HL-60/S4 treated with retinoic acid at 250 ng/mL for 4 days and 3 days (cell line): ENCODE measurements around the gene PLA2G5.

ENCODE experiments used
- in situ Hi-C: fragments of 300-500 bp; cut with MboI; formaldehyde crosslinking; loops from 2 replicates; pipeline ENCODE4 v1.7.0; 2022; ENCODE audit warnings: low sequenced_read_pairs

The PLA2G5 gene

DNA sequence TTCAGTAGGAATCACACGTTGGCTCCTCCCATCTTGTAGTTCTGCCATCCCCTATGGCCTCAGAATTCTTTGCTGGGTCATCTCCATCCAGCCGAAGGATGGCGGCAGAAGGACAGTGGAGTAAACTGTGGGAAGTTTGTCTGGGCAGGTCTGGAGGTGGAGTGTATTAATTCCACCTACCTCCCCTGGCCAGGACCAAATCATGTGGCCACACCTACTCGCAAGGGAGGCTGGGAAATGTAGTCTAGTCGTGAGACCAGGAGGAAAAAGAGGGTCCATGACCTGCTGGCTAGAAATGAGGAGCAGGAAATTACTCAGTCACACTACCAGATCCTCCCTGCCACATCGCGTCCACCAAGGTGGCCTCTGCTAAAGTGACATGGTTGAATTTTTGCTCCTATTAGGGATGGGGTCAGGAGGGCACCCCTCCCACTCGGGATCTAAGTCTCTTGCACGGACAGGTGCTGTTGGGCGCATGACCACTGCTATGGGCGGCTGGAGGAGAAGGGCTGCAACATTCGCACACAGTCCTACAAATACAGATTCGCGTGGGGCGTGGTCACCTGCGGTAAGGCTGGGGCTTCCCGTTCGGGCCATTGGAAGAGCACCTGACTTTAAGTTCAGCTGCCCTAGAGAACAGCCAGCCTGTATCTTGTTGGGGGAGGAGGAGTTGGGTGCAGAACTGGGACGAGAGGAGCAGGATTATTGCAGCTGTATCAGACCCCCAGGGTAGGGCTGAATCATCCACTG, 19.5 kb downstream of the PLA2G5 start:
- in situ Hi-C loops: no loop called here

DNA sequence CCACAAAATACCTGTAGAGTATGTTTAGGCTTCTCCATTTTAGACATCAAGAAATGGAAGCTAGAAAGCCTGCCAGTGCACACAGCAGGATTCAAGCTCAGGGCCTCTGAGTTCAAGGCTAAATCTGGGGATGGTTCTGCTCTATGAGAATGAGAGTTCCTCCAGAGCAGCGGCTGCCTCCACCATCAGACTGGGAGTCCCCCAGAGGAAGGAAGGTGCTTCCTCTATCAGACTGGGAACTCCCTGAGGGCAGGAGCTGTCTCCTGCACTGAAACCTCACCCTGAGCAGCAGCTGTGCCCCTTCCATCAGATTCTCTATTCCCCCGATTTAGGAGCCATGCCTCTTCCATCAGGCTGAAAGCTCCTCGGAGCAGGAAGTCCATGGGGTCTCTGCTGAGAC, 20.1 kb downstream of the PLA2G5 start:
- in situ Hi-C loops: no loop called here

DNA sequence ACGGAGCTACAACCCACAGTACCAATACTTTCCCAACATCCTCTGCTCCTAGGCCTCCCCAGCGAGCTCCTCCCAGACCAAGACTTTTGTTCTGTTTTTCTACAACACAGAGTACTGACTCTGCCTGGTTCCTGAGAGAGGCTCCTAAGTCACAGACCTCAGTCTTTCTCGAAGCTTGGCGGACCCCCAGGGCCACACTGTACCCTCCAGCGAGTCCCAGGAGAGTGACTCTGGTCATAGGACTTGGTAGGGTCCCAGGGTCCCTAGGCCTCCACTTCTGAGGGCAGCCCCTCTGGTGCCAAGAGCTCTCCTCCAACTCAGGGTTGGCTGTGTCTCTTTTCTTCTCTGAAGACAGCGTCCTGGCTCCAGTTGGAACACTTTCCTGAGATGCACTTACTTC, 20.6 kb downstream of the PLA2G5 start:
- in situ Hi-C loops: no loop called here

DNA sequence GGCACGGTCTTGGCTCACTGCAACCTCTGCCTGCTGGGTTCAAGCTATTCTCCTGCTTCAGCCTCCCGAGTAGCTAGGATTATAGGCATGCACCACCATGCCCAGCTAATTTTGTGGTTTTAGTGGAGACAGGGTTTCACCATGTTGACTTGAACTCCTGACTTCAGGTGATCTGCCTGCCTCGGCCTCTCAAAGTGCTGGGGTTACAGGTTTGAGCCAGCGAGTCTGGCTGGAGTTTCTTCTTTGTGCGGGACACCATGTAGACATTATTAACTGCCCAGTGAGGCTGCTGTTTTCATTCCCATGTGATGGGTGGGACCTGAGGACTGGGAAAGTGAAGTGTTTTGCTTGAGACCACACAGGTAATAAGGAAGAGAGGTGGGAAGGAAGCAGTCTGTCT, 23.3 kb downstream of the PLA2G5 start:
- in situ Hi-C loops: no loop called here

DNA sequence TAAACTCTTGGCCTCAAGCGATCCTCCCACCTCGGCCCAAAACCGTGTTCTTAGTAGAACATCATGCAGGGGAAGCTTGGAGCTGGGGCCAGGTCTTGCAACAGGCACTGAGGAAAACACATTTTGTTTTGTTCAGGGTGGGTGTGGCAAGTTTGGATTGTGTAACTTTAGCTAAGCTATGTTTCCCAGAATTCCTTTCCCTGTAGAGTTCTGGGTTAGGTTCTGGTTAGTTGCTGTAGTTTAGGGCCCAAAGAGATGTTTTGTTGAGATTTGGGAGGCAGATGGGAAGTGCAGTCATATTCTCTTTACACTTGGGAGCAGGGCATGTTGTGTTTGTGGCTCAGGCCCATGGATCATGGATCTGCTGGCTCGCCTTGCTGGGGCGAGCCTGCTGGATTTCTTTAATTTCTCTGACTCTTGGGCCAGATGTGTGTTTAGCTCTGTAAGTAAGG, 24.0 kb downstream of the PLA2G5 start:
- in situ Hi-C loops: no loop called here

DNA sequence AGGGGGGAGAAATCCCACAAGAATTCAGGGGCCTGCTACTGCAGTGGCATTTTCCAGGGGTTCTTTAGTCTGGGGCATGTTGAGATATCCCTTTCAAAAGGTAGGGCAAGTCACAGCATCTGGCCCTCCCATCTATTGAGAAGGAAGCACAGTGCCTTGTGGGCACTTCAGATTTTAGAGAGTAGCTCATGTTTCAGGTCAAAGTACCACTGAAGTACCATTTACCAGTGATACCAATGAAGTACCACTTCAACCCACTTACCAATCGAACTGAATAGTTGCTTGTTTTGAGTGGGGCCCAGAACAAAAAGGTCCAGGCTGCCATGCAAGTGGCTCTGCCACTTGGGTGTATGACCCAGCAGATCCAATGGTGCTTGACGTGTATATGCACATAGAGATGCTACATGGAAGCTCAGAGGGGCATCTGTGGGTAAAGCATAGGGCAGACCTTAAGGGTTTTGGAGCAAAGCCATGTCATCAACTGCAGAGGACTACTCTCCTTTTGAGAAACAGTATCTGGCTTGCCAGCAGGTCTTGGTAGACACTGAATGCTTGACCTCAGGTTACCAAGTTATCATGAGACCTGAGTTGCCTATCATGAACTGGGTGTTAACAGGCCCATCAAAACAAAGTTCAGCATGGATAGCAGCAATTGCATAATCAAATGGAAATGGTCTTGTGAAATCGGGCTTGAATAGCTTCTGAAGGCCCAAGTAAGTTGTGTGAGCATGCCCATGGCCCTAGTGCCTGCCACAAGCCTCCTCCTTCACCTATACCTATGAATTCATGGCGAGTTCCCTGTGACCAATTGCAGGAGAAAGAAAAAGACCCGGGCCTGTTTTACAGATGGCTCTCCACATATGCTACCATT, 25.8 kb downstream of the PLA2G5 start:
- in situ Hi-C loops: no loop called here

DNA sequence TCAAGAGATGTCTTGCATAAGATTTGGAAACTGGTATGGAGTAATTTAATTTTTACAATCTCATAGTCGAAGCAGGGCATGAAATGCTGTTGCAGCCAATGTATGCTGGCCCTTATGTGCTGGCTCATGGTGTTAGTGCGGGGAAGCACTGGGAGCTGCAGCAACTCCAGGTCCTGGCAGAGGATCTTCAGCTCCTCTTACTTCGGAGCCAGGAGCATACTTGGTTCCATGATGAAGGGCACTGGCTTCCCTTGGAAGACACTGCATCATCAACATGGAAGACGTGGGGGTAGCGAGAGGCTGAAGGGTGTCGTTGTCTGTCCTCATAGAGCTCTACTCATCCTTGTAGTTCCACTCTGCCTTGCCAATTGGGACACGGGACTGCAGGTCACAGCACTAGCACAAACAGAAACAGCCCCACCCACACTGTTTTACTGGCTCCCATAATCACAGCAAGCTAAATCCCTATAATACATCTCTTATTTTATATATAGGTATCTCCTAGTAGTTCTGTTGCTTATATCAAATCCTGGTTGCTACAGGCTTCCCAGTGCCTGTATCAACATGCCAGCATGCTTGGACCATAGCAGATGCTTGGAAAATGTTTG, 26.9 kb downstream of the PLA2G5 start:
- in situ Hi-C loops: no loop called here

DNA sequence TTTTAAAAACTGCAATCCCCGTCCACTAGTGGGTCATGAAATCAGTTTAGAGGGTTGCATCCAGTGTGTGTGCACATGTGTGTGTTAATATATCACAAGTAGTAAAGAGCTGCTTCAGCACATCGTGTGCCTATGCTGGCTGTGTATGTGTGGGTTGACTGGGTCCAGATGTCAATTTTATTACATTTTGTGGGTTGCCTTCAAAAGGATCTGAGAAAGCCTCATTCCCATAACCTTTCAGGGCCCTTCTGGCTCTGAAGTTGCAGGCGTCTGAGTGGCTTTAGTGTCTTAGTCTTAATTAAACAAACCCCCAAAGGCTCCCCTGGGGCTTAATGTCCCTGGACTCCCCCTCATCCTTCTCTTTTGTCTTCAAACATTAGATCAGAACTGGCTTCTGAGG, 29.5 kb downstream of the PLA2G5 start:
- in situ Hi-C loops: no loop called here

DNA sequence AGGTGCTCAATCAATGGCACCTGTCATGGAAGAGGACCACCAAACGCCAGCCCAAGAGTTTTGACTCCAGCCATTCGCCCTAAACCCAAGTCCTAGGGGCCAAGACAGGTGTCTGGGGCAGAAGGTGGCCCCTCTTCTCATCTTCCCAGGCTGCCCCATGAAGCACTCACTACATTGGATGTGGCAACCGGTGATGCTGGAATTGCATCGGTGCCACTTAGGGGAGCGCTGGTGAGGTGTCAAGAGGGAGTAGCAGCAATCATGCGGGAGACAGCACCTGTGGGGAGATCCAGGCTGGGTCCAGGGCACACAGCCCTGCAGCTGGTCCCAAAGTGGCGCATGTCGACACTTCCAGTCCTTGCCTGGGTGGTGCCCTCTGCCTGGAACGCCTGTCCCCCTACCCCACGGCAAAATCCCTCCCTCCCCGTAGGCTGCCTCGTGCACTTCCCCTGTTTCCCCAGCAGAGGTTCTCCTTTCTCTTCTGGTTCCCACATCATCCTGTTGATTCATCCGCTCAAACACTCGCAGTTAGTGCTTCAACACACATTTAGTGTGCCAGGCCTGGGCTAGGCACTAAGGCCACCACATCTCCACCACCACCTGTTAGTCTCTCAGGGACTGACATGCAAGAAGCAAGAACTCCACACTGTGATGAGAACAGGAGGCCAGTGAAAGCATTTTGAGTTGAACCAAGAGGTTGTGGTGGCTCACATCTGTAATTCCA, 30.8 kb downstream of the PLA2G5 start:
- in situ Hi-C loops: no loop called here

DNA sequence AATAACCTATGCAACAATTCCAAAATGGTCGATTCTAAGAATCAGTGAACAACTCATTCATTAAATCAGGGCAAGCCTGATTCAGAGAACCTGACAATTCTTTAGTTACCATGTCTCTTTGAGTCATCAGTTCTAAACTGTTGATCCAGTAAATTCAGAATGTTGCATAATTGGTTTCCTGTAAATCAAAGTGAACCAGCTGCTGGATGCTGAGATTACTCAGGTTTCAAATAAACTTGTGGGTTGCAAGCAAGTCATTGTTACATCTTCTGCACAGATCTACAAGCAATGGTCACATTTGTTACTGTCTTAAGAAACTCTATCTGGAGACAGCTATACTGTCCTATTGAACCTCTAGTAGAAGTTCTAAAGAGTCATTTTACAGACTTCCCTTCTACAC, 32.9 kb downstream of the PLA2G5 start:
- in situ Hi-C loops: no loop called here

DNA sequence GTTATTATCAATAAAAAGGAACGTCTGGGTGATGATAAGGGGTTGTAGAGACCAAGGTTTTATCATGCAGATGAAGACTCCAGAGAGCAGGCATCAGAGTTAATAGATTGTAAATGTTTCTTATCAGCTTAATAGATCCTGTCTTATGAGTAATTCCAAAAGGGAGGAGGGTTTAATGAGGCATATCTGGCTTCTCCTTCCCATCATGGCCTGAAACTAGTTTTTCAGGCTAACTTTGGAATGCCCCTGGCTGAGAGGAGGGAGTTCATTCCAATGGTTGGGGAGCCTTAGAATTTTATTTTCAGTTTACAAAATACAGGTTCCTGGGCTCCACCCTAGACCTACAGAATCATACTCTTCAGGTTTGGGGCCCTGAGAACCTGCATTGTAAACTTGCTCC, 35.9 kb downstream of the PLA2G5 start:
- in situ Hi-C loops: no loop called here

DNA sequence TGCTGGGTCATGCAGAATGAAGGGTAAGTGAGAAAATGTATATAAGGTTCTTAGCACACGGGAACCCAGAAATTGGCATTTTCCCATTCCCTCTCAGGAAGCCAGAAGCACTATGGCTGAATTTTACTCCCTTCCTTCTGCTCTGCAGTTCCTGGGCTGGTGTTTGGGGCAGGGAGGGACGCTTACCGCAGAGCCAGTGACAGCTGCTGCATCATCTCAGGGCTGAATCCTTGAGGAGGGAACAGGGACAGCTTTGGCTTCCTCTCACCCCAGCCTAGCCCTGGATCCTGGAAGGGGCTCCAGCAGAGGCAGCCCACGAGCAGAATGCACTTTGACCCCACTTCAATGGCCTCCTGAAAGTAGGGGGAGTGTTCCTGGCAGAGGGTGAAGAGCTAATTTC, 37.4 kb downstream of the PLA2G5 start:
- in situ Hi-C loops: no loop called here

DNA sequence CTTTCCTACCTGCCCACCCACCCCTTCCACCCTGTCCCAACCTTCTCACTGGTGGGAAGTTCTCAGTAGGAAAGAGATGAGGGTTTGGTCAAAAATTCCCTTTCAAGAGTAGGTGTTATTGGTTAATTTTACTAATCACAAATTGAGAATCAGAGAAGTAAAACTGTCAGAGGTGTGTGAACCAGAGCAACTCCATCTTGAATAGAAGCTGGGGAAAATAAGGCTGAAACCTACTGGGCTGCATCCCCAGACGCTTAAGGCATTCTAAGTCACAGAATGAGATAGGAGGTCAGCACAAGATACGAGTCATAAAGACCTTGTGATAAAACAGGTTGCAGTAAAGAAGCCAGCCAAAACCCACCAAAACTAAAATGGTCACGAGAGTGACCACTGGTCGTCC, 37.8 kb downstream of the PLA2G5 start:
- in situ Hi-C loops: no loop called here

DNA sequence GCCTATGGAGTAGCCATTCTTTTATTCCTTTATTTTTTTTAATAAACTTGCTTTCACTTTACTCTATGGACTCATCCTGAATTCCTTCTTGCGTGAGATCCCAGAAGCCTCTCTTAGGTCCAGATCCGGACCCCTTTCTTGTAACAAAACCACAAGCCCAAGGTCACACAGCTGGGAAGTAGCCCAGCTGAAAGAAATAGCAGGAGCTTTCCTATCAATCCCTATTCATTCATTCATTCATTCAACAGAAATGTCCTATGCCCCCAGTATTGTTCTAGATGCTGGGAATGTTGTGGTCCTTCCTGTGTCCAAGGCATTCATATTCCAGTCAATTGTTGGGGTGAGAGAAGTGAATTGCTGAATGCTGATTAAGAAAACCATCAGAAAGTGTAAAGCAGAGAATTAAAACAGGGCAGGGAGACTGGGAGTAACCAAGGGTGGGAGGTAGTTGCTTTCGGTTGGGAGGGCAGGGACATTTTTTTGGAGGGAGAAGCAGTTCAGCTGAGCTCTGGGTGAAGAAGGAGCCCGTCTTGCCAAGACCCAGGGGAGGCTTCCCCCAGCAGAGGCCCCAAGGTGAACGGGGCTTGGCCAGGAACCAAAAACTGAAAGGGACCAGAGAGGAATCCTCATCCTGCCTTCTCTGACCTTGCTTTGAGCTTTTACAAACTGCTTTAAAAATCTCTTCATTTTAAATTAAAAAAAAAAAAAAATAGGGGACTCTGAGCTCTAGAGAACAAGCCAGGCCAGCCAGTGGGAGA, 38.6 kb downstream of the PLA2G5 start:
- in situ Hi-C loops: no loop called here

DNA sequence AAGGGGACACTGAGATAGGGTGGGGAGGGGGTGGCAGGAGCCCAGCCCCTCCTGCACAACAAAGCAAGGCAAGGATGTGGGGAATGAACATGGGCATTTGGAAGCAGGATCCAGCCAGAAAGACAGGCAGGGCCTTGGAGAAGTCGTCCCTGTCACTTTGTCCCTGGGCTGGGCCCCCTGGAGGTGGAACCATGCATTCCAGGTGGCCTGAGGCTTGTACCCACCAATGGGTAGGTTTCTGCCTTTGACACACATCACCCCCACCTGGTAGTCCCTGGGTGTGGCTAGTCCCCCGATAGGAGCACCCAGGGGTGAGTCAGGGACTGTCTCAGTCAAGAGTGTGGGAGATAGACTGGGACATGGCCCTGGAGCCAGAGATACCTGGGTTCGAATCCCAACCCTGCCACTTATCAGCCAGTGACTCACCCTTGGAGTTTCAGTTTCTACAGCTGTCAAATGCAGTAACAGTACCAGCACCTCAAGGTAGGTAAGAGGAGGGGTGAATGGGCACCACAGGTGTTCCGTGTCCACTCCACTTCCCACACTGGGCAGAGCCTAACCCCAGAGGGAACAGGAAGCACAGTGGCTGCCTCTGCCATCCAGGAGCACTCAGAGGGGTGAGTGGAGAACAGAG, 39.3 kb downstream of the PLA2G5 start:
- in situ Hi-C loops: no loop called here

DNA sequence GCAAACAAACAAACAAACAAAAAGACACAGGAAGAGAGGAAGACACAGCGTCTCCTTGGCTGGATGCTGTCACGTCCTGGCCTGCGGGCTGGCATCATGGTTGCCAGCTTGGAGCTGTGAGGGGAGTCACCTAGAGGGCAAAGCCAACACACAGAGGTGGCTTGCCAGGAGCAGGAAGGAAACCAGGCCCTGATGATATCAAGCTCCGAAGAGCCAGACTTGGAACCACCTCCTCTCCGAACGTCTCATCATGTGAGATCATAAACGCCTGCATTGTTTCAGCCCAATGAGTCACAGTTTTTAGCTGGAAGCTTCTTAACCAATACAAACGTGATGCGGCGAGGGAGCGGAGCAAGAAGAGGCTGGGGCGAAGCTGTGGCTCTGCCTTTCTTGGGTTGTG, 40.7 kb downstream of the PLA2G5 start:
- in situ Hi-C loops: no loop called here

DNA sequence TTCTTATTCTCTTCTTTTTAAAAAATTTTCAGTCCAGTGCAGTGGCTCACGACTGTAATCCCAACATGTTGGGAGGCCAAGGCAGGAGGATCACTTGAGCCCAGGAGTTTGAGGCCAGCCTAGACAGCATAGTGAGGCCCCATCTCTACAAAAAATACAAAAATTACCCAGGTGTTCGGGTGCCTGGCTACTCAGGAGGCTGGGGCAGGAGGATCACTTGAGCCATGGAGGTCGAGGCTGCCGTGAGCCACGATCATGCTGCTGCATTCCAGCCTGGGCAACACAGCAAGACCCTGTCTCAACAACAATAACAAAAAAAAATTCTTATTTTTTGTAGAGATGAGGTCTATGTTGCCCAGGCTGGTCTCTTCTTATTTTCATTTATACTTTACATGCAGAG, 41.5 kb downstream of the PLA2G5 start:
- in situ Hi-C loops: no loop called here

DNA sequence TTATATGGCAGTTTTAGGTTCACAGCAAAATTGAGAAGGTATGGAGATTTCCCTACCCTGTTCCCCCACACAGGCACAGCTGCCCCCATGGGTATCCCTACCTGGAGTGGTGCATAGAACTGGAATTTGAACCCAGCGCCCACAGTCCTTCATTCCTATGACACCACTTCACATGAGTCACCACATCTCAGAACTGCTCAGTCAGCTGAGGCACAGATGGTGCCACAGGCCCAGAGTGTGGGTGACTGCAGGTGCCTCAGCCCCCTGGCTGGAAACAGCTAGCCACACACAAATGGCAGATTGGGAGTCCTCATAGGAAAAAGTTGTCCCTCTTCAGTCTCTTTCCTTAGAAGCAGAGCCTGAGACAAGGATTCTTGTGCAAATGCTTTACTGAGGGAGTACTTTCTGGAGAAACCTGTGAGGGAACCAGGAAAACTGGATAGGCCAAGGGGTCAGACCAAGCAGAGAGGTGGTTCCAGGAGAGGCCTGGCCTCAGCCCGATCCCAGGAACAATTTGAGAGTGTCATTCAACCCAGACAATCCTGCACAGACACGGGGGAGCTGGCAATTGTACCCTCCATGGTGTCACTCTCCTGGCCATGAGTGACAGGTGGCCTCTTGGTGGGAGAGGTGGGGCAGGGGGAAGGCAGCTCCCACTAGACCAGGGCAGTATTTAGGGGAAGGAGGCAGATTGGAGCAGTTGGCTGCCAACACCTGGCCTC, 42.4 kb downstream of the PLA2G5 start:
- in situ Hi-C loops: no loop called here

DNA sequence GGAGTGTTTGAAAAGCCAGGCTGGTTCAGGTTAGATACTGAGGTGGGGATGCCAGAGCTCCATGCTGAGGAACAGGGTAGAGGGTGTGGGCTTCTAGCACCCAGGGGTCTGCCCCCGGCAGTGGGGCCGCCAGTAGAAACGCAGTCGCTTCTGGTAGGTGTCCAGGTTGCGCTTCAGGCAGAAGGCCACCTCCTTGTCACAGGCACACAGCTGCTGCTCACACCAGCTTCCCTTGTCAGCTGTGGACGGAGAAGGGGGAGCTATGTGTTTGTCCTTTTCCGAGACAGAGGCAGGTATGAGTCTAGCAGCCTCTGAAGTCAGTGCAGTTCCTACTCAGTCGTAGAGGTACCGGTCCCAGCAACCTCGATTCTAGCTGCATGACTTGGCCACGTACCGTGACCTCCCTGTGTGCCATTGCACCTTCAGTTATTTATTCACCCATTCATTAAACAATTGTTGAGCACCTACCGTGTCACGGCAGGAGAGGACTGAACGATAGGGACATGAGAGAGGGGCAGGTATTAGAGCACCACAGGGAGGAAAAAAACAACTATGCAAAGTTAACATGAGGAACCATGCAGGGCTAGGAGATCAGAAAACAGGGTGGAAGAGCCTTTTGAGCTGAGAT, 44.1 kb downstream of the PLA2G5 start:
- in situ Hi-C loops: no loop called here
